HG03045 (cell line): ENCODE results near the gene TOMM22.

ENCODE experiments used
- ATAC-seq: cut with Tn5 transposase; IDR thresholded peaks from one replicate; pipeline ENCODE4 v1.9.1; 2021; ENCODE audit warnings: mild to moderate bottlenecking, moderate library complexity; ENCODE audit not compliant: unreplicated experiment

Gene TOMM22

GRCh38 chr22:38733329-38733723 lies 51.6 kb downstream of the TOMM22 start:
- no peak for ATAC-seq

GRCh38 chr22:38733724-38734381 lies 52.1 kb downstream of the TOMM22 start:
- ATAC-seq: no peak

GRCh38 chr22:38734421-38735100 lies 52.8 kb downstream of the TOMM22 start:
- no peak for ATAC-seq
